ENCODE measurements around the gene MTMR11.
"Not testable (repeated sequence)": the region's sequence is repeated elsewhere in the genome, so short reads cannot be mapped to it uniquely, and the experiment has no call there.

MTMR11 gene

DNA sequence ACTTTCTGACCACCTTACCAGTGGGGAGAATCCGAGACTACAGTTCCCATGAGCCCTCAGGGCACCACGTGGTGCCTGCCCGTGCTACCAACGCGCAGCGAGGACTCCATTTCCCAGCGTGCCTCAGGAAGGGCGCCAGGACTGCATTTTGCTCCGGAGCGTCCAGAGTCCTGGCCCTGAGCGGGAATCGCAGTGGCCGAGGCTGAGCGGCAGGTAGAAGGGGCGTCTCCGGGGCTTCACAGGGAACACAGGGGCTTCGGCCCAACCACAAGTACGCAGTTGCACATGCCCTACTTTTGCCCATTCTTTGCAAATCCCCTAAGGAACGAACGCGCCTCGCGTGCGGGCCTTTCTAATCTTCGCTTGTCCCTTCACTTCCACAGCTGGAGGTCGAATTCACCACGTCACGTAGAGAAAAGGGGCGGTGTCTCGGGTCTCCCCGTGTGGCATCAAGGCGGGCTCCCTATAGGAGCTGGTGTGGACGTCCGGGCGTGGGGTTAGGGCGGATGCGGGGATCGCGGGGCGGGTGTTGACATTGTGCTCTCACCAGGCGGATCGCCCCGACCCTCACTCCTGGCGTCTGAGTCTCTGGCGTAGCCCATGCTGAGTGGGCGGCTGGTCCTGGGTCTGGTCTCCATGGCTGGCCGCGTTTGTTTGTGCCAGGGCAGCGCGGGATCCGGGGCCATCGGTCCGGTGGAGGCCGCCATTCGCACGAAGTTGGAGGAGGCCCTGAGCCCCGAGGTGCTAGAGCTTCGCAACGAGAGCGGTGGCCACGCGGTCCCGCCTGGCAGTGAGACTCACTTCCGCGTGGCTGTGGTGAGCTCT lies 37.0 kb downstream of the MTMR11 start, which contains the start of gene BOLA1:
Gene BOLA1, plus strand, starts transcription at position 109 of the 825 bp plus-strand sequence. Its CDS starts 492 bp downstream, at position 601.
- peak; percentile 60 for FAIRE-seq

DNA sequence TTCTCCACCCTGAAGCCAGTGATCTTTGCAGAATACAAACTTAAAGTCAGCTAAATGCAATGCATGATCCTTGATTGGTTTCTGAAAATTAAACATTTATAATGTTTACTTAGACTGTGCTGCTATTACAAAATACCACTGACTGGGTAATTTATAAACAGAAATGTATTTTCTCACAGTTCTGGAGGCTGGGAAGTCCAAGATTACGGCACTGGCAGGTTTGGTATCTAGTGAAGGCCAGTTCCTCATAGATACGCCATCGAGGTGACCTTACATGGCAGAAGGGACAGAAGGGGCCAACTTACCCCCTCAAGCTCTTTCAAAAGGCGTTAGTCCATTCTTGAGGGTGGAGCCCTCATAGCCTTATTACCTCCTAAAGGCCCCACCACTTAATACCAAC lies 40.1 kb downstream of the MTMR11 start:
- FAIRE-seq = no peak

DNA sequence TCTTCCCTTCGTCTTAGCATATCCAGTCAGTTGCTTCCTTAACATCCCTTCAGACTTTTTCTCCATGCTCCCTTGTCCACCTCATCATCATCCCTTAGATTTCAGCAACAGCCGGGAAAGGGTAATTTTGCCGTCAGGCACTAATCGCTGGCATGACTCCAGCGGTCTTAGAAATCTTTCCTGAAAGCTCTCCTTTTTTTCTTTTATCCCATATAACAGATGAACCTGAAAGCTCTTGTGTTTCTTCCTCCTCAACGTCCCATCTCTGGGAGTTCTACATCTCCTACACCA lies 47.7 kb downstream of the MTMR11 start:
- no peak for FAIRE-seq

DNA sequence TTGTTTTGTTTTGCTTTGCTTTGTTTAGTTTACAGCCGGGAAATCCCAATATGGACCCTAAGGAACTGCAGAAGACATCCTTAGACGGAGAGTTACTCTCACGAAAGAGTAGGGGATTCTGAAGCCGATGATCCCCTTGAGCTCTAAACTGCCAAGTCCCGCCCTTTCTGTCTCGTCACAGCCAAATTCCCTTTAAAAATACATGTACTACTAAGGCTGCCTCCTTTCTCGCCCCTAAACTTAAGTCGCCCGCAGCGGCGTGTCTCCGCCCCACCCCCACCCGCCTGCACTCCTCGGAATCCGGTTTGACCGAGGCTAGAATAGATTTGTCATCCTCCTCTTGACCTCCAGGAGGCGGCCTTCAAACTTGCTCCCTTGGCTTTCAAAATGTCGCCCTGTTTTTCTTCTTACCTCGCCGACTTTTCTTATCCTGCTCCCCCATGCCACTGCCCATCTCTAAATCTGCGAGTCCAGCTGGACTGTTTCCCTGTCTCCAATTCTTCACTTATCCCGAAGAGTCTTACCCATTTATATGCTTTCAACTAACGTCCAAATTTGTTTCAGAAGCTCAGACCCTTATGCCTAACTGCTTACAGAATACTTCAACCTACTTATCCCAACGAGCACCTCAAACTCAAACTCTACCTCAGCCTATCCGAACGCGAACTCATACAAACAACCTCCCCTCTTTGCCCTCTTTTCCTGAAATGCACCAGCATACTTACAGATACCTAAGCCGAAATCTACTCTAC lies 48.3 kb downstream of the MTMR11 start:
- FAIRE-seq = no peak

DNA sequence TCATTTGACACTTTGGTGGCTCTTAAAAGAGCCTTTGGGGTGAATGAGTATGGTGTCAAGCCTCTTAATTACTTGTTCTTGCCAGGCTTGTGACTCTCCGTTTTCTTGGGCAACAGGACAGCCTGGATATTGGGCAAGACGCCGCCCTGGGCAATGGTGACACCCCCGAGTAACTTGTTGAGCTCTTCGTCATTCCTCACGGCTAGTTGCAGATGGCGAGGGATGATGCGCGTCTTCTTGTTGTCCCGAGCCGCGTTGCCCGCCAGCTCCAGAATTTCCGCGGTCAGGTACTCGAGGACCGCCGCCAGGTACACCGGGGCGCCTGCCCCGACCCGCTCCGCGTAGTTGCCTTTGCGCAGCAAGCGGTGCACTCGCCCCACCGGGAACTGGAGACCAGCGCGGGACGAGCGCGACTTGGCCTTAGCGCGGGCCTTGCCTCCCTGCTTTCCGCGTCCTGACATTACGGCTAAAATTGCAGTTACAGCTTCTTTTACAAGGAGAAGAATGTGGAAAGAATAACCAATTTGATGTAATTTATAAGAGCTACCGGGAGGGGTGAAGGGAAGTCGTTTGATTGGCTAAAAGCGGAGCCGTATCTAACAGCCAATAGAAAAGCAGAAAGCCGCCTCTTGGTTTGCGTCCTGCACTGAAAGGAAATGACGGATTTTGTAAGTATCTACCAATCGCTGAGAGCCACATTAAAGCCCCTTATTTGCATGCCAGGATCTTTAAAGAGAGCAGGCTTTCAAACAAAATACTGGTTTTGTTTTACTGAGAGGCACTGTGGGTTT lies 49.0 kb downstream of the MTMR11 start:
- FAIRE-seq = peak; percentile 96

DNA sequence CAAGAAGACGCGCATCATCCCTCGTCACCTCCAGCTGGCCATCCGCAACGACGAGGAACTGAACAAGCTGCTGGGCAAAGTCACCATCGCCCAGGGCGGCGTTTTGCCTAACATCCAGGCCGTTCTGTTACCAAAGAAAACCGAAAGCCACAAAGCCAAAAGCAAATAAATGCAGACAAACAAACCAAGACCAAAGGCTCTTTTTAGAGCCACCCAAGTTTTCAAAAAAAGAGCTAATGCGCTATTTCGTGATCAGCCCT lies 49.6 kb downstream of the MTMR11 start:
- FAIRE-seq = not testable (repeated sequence)

DNA sequence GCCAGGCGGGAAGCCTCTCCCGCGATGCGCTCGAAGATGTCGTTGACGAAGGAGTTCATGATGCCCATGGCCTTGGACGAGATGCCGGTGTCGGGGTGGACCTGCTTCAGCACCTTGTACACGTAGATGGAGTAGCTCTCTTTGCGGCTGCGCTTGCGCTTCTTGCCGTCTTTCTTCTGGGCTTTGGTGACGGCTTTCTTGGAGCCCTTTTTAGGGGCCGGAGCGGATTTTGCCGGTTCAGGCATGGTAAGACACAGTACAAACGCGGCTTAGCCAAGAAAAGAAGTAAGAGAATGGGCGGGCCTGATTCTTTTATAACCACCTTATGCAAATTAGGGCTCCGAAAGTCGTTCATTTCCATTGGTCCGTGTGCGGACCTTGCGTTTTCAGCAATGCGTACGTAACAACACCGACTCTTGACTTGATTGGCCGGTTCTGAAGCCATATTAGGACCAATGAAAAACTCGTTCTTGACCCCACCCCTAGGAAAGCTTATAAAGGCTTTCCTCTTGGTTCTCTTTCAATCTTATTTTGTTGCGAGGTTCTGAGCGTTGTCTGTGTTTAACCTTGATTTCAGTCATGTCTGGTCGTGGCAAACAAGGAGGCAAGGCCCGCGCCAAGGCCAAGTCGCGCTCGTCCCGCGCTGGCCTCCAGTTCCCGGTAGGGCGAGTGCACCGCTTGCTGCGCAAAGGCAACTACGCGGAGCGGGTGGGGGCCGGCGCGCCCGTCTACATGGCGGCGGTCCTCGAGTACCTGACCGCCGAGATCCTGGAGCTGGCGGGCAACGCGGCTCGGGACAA lies 50.1 kb downstream of the MTMR11 start:
- peak; percentile 95 for FAIRE-seq

DNA sequence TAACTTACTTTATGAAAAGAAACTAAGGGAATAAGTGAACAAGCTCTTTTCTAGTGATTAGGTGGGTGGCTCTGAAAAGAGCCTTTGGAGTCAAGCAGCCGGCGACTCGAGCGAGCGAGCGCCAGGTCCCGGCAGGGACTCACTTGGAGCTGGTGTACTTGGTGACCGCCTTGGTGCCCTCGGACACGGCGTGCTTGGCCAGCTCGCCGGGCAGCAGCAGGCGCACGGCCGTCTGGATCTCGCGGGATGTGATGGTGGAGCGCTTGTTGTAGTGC lies 50.6 kb downstream of the MTMR11 start:
- FAIRE-seq = not testable (repeated sequence)

DNA sequence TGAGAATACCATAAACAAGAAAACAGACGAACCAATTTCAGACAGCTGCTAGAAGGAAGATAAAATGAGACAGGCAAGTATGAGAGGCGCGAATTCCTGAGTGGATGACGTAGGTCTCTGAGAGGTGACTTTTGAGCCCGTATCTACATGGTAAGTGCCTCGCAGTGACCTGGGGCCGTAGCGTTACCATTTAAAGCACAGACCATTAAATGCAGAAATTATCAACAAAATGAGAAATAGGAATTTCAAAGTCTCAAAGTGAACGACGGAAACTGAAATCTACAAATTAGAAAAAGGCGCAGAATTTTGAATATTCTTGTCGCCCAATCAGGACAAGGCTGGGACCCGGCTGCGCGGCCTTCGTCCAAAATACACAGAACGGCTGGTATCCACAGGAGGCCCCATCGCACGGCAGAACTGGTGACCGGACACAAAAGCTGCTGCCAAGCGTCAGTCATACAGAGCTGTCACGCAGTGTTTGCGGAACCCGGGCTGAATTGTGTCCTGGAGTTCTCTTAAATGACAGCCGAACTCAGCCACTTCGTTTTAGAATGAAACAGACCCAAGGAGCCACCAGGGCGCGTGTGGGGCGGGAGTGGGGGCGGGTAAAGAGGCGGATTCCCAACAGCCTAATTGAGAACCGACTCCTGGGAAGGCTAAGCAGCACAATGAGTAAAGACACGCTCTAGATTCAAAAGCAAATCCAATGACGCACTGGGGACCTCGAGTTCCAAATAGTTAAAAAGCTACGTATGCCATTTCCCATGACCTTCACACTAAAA lies 51.1 kb downstream of the MTMR11 start:
- no peak for FAIRE-seq

DNA sequence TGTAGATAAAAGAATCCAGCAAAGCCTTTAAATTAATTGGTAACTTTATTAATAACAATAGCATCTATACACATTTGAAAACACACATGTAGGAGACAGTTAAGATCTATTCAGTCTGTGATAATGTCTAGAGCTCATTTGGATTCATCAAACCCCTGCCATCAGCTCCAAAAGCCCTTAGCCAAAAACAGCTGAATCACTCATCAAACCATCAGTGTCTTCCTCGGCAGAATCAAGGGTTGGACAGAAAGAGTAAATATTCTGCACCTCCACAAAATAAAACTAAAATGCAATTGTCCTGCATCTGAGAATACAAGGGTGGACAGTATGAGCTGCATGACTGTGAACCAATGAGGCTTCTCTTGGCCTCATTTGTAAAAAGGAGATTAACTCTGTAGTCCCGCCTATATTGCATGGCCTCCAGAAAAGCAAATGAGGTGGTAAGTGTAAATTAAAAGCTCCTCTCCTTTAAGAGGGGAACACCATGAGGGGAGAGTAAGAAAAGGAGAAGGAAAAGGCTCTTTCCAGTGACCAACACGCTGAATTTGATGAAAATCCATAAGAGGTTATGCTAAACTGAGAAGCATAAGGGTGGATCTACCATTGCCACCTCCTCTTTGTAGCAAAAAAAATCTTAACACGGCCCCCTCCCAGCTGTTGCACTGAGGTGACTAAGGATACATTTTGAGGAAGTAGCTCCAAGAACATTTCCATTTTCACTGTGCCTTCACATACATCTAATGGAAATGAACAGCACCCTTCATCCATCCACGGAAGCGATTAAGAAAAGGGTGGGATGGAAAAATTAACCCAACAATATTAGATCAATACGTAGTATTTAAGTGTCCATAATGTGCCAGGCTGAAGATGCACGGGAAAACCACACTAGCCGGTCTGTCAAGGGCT lies 52.0 kb downstream of the MTMR11 start:
- FAIRE-seq = no peak

DNA sequence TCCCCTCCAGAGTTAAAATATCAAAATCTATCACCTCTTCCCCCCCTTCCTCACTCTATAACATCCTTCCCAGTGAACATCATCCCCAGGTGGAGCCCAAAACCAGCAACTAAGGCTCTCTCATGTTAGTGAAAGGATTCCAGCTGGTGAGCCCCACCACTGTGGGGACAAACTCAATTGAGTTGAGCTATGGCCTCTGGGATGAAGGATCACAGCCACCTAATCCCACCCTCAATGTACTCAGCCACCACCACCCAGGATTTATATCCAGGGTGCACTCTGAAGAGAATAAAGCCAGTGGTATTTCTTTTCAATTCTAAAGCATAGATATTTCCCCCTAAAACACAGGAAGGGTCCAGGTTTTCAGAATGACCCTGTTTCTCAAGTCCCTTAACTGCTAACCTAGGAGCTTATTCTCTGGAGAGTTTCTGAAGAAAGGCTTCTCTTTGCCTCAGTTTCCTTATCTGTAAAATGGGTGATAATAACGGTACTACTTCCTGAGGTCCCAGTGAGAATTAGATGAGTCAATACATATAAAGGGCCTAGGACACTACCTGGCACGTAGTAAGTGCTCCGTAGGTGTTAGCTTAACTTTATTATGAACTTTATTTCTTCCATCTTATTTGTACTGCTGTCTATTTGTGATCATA lies 53.0 kb downstream of the MTMR11 start:
- no peak for FAIRE-seq

DNA sequence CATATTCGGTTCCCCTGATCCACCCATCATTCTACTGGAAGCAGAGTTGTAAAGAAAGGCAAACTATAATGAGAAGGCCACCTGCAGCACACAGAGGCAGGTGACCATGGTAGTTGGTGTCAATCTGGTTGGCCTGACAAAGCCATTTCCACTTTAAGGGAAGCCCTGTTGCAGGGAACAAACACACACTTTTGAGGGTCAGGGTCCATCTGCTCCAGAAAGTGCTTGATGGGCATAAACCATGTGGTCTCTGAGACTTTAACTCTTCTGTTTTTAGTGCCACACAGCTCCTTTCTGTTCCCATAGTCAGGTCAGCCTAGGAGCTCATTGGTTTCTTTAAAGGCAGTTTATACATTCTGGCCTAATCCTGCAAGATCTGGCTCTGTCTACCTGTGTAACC lies 54.8 kb downstream of the MTMR11 start:
- no peak for FAIRE-seq

DNA sequence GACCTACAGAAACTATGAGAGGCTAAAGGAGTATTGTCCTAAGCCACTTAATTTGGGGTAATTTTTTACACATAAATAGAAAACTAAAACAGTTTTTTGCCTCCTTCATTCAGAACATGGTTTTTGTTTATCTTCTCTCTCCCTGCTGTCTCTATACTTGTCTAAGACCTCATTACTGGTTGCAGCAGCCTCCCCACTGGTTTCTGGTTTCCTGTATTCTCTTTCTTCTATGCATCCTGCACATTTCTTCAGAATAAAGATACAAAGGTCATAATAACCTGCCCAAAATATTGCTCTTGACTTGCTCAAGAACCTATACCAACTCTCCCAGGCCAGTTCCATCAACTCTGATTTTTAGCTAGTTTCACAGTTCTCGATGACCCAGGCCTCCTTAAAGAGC lies 57.1 kb downstream of the MTMR11 start:
- FAIRE-seq = no peak
